NCI-H1436 (cell line): ENCODE results near the gene GPN2.
A peak's percentile ranks its signal among the peaks of the same experiment; 100 is the strongest.
"Not testable (repeated sequence)": the region's sequence is repeated elsewhere in the genome, so short reads cannot be mapped to it uniquely, and the experiment has no call there.

Experiments used
- DNase-seq: peaks from one replicate; lab custom pipeline; 2025; lab: John Stamatoyannopoulos, UW

The GPN2 gene

DNA sequence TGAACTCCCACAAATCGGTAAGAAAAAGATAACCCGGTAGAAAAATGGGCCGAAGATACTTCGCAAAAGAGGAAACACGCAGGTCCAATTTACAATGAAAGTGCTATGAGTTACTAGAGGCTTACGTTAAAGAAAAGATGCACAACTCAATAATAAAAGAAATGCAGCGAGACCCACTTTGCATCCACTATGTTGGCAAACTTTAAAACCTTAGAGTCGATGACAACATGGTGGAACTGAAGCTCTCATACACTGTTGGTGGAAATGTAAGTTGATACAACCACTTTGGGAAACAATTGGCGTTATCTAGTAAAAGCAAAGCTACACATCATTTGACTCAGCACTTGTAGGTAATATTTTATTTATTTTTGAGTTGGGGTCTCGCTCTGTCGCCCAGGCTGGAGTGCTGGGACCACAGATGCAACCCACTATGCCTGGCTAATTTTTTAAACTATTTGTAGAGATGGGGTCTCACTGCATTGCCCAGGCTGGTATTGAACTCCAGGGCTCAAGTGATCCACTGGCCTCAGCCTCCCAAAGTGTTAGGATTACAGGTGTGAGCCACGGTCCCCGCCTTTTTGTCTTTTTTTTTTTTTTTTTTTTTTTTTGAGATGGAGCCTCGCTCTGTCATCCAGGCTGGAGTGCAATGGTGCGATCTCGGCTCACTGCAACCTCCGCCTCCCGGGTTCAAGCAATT is 10.9 kb upstream of the GPN2 start:
- DNase-seq = no peak

DNA sequence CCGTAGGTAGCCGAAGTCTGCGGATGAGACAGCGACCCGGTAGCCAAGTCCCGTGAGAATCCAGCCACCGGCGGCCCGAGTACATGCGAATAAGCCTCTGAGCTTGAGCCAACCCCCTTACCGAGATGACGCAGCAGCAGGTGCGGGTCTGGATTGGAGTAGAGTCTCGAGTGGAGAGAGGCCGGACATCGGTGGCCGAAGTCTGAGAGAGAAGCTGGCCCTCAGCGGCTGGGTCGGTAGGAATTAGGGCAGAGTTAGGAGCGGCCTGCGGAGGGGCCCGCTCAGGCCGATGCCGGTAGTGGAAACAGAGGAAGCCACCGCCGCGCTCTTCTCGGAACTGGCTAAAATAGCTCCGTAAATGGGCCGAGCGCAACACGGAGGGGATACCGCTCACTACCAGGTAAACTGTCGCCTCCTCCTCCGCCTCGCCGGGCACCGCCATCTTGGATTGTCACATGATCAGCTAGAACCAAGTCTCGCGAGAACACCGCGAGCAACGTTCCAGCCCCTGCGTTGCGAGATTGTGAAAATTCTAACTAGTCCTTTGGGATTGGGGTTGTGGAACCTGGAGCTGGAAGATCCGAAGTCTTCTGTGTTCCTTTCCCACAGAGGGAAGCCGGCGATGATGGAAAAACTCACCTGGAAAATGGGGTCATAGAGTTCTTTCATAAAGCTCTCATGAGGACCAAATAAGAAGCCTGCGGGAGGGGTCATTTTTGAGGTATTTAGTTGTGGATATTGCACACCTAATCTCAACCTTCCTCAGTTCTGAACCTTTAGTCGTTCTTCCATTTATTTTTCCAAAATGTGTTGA is 10.1 kb upstream of the GPN2 start, which contains the start of gene GPATCH3:
GPATCH3 (minus strand) TSS at position 467 of the 814 bp plus-strand sequence; CDS start at position 442, 25 bp downstream.
- DNase-seq = peak; percentile 95

DNA sequence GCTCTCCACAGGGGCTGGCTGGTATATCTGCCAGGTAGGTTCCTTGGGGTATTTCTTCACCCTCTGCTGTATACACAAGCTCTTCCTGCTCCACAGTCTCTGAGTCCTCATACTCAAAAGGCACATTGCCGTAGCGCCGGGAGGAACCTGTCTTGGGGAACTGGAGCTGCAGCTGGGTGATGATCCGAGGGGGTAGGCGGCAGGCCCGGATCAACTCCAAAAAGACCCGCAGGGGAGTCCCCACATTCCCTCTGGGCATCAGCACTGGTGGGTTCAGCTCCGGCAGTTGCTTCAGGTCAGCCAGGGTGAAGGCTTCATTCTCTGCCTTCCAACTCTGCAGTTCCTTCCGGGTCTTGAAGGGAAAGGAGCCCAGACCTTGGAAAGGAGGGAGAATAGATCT is 7.3 kb upstream of the GPN2 start:
- DNase-seq = no peak

DNA sequence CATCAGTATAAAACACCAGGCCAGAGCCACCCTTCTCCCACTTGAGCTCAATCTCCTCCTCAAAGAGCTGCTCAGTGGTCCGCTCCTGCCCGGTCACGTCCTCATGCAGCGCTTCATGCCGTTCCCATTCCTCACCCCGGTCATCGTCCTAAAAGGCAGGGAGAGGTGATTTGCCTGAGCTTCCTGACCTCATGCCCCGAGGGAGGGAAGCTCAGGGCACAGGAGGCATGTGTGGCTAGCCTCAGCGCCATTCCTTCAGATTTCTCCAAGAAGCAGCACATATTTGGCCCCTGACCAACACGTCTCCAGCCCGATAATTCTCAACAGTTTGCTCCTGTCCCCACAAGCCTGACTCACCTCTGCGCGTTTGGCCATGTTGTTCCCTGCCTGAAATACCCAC is 4.2 kb upstream of the GPN2 start:
- no peak for DNase-seq

DNA sequence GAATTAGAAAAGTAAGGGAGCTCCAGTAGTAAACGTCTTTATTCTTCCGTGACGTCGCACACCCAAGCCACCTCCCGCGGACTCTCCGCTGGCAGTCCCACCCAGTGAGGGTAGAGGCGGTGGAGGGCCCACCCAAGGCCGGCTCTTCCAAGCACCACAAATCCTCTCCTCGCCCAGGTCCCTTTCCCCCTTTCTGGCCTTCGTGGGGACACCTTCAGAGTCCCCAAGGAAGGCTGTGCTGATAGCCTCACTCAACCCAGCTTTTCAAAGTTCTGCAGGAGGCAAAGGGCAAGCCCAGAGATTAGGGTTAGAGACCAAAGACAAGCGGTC is 349 bp upstream of the GPN2 start:
- no peak for DNase-seq

DNA sequence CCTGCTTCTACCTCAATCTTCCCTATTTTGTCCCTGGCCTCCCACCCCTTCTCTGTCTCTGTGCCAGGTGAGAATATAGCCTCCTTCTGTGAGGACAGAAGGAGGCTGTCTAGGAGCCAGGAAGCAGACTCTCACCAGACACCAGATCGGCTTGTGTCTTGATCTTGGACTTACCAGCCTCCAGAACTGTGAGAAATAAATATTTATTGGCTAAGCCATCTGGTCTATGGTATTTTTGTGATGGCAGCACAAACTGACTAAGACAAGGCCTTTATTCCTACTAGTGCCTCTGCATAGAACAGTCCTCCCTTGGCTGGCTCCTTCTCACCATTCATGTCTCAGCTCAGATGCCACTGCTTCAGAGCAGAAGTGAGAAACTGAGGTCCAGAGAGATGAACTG is 1.9 kb downstream of the GPN2 start:
- no peak for DNase-seq

DNA sequence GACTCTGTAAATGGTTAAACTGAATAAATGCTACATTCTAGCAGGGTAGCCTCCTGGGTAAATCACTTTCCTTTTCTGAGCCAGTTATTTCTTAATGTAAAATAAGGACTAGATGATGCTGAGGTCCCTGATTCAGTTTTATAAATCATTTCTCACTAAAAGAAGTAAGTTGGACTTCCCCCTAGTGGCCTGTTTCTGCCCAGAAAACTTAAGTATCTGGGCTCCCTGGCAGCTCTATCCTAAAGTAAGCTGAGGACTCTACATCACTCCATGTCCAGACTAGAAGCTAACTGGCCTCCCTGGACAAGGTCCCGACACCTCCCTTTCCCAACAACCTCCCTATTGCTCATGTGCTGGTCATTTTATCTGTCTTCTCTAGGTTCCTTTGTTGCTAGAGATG is 3.0 kb downstream of the GPN2 start:
- DNase-seq = no peak

DNA sequence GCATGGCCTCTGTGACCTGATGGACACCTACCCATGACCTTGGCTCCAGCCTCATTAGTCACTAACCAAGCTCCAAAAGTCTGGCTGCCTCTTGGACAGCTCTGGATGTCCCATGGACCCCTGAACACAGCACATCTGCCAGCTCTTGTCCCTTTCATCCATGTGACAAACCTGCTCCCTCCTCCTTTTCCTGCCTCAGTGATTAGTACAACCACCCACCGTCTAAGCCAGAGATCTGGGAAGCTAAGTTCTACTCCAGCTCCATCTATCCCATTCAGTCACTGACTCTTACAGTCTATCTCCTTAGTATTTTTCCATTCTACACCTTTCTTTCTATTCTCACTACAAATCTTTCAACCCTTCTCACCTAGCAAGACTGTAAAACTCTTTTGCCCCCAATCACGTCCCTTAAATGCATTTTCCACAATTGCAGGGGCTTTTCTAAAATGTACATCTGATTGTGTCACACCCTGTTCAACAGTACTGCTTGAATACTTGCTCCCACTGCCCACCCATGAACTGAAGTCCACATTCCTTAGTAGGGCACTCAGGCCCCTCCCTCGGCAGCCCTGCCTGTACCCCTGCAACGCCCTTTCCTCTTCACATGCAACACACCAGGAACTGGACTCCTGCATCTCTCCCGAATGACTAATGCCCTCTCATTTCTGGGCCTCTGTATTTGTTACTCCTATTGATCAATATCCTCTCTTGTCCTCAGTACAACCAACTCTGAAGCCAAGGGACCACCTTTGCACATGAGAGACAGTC is 7.2 kb downstream of the GPN2 start:
- DNase-seq = no peak

DNA sequence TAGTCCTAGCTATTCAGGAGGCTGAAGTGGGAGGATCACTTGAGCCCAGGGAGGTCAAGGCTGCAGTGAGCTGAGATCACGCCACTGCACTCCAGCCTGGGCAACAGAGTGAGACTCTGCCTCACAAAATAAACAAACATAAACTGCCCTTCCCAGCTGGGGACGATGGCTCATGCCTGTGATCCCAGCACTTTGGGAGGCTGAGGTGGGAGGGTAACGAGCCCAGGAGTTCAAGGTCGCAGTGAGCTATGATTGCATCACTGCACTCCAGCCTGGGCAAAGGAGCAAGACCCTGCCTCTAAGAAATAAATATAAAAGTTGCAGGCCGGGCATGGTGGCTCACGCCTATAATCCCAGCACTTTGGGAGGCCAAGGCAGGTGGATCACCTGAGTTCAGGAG is 8.5 kb downstream of the GPN2 start:
- not testable (repeated sequence) for DNase-seq

DNA sequence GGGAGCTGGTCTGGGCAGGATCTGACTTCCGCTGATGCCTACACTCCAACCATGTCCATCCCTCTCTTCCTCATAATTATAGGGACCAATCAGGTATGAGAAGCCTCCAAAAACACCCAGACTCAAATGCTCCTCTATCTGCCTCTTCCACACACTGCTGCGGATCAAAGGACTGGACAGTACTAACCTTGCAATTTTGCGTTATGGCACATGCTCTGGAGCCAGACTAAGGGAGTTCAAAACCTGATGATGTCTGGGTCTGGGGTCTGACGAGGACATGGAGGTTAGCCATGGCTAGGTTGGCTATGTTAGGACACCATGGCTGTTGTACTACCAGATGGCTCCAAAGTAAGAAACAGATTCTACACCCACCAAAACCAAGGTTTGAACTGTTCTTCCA is 10.3 kb downstream of the GPN2 start:
- DNase-seq = no peak

DNA sequence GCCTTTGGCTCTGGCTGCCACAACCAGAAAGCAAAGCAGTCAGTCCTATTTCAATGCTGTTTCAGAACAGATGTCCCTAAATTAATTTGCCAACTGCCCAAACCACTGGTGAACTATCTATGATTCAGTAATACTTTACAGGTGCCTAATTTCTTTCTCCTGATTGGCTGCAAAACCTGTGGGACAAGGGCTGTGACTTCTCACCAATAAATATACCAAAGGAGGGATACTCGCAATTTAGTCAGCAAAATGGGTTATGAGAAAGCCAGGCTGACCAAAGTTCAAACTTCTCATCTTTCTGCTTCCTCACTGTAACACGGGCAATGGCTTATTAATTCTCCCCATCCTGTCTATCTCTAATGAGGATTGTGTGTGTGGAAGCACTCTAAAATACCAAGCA is 12.8 kb downstream of the GPN2 start:
- DNase-seq = no peak

DNA sequence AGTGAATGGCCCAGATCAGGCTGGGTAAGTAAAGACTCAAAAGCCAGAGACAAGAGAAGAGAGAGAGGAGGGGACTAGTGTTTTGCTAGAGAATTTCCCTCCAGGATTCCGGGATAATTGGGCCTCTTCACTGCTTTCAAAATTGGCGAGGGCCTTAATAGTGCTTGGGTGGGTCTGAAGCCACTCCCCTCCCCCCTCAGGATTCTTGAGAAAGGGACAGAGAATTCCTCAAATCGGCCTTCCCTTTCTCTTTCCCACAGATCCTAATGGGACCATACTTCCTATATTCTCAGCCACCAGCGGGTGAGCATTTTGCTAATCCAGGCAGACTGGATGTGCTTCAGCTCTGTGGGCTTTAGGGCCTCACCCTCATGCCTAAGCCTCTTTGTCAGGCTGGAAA is 15.2 kb downstream of the GPN2 start:
- DNase-seq = no peak

DNA sequence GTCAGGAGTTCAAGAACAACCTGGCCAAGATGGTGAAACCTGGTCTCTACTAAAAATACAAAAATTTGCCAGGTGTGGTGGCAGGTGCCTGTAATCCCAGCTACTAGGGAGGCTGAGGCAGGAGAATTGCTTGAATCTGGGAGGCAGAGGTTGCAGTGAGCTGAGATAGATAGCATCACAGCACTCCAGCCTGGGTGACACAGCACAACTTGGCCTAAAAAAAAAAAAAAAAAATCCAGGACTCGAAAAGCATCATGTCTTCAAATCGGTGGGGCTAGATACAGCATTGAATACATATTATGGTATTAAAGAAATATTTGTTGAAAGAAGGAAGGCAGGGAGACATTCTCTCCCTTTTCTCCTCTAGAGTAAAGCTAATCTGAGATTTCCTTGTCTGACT is 17.0 kb downstream of the GPN2 start:
- not testable (repeated sequence) for DNase-seq

DNA sequence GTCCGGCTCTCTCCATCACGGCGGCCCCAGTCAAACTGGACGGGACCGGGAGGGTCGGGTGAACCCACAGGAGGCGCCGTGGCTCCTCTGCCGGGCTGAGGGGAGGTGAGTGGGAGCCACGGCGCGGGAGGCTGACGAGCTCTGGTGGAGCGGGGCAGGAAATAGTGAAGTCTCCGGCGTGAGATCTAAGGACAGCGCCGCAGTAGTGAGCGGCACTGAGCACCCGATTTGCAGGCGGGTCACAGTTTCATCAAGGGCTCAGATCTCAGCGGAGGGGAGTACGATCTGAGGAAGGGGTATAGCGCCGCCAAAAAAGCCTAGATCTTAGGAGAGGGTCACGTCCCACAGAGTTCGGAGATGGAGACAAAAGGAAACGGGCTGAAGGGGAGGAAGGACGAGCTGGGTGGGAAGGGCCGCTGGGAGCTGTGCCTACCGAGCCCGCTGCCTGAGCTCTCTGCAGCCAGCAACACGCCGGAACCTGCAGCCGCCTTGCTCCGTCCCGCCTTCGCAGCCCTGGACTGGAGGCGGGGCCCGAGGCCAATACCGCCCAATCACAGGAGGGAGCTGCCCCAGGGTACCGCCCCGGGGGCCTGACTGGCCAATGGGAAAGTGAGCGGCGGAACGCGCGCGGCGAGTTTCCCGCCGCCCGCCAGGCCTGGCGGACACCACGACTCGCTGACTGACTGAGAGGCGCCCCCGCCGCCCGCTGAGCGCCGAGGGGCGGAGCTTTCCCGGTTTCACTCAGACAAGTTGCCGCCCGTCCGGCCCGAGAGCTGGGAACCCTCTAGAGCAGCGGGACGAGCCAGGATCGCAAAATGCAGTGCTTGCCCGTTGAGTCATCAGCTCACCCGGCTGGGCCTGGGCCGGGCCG is 25.2 kb downstream of the GPN2 start:
- DNase-seq = peak; percentile 95

DNA sequence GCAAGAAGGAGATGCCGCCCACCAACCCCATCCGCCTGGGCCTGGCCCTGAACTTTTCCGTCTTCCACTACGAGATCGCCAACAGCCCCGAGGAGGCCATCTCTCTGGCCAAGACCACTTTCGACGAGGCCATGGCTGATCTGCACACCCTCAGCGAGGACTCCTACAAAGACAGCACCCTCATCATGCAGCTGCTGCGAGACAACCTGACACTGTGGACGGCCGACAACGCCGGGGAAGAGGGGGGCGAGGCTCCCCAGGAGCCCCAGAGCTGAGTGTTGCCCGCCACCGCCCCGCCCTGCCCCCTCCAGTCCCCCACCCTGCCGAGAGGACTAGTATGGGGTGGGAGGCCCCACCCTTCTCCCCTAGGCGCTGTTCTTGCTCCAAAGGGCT is 26.4 kb downstream of the GPN2 start:
- no peak for DNase-seq

DNA sequence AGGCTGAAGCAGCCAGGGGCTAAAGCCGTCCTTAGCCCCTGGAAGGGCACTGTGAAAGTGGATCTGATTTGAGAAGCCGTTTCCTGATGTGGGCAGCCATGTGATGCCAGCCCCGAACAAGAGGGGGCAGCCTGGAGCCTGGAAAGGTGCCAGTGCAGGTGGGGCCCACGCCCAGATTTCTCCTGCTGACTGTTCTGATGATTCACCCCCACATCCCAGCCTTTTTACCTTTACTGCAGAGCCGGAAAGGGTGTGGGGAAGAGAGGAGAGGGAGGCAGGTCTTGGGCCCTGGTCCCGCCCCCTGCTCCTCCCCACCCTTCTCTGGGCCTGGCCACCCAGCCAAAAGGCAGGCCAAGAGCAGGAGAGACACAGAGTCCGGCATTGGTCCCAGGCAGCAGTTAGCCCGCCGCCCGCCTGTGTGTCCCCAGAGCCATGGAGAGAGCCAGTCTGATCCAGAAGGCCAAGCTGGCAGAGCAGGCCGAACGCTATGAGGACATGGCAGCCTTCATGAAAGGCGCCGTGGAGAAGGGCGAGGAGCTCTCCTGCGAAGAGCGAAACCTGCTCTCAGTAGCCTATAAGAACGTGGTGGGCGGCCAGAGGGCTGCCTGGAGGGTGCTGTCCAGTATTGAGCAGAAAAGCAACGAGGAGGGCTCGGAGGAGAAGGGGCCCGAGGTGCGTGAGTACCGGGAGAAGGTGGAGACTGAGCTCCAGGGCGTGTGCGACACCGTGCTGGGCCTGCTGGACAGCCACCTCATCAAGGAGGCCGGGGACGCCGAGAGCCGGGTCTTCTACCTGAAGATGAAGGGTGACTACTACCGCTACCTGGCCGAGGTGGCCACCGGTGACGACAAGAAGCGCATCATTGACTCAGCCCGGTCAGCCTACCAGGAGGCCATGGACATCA is 27.1 kb downstream of the GPN2 start, which contains the start of gene SFN:
SFN (plus strand) TSS at position 369 of the 904 bp plus-strand sequence; CDS start at position 433, 64 bp downstream.
- peak; percentile 93 for DNase-seq

DNA sequence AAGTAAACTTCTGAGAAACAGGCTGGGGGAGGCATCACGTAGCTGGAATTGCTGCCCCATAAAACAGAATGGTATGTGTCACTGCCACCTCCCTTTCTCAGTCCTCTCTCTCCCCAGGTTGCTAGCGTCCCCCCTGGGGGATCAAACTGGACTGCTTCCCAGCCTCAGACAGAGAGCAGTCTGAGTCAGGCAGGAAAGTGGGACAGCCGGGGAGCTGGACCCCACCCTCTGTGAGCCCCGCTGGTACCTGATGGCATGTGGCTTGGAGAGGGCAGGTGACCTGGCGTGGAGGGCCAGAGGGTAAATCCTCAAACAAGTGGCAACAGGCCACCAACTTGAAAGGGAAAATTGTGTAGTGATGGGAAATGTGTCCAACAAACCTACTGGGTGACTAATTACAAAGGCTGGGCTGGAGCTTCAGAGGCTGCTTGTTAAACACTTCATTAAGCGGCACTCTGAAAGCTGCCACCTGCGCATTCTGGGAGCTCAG is 28.1 kb downstream of the GPN2 start:
- DNase-seq = peak; percentile 48

DNA sequence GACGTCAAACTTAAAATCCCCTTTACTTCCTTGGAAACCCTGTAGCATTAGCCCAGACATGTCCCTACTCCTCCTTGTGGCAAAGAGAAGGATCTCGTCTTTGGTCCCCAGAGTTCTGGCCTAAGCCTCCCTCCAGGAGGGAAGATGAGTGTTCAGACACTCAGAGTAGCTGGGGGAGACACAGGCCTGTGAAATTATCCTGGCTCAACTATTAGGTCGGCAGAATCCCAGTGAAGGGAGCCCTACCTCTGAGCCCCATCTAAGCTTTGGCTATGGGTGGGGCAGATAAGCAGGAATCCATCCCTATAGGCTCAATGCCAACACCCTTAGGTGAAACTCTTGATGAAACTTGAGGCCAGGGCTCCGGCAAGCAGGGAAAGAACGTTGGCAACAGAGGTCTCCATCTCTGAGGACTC is 28.8 kb downstream of the GPN2 start:
- DNase-seq = no peak

DNA sequence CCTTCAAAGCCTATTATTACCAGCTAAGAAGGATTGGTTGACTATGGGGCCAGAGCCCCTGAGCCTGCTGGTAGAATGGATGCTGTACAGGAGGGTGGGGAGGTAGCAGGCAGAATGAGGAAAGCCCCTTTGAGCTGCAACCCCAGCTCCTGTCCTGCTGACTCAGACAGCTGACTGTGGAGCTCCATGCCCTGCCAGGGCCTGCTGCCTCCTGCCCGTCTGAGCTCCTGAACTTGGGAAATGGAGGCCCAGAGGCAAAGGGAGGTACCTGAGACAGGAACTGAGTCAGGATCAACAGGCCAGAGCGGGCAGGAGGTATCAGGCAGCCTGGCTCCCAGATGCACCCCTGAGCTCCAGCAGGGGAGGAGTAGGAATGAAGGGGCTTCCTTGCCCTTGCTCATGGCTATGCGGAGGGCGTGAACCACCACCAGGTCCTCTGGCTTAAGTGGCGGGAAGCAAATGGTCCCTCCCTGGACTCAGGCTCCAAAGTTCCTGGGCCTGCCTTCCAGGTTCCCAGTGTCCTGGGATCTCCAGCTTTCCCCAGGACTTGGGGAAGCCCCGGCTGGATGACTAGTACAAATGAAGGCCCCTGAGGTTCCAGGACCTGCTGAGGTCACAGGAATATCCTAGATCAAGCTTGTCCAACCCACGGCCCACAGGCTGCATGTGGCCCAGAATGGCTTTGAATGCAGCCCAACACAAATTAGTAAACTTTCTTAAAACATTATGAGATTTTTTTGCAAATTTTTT is 31.0 kb downstream of the GPN2 start:
- DNase-seq = no peak

DNA sequence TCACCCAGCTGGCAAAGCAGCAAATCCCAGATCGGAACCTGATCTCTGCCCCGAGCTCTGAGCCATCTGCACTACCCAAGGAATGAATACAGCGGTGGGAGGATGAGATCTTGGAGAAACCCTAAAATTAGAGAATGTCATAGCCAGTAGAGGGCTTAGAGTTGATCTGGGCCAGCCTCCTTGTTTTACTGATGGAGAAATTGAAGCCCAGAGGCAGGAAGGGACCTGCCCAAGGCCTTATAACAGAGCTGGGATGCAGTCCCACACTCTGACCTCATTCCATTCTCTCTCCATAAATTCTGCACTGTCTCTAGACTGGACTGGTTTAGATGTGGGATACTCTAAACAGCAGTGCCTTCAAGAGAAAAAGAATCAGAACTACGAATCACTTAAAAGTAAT is 31.9 kb downstream of the GPN2 start:
- no peak for DNase-seq
